NCI-H526 (cell line): ENCODE measurements around the gene NTRK2.

Experiments used
- DNase-seq, 2 experiments: peaks; one replicate each; lab custom pipeline; 2025; lab: John Stamatoyannopoulos, UW

Gene NTRK2

DNA sequence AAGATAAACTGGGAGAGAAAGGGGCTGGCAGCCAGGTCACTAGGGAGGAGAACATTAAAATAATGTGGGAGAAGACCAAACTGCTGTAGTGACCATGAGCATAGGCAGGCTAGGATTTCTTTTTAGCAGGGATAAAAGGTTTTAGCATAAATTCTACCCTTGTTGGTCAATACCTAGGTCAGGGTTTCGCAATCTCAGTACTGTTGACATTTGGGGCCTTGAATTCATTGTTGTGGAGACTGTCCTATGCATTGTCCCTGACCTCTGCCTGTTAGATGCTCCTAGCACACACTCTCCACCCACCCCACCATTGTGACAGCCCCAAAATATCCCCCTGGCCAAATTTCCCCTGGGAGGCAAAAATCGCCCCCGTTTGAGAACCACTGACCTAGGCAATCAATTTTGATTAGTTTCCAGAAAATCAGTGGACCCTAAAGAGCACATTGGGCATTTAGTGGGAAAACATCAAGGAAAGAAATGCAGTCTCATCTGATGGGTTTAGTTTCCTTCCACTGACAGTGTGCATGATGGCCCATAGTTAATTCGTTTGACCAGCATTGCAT lies 181.4 kb downstream of the NTRK2 start:
- DNase-seq, result no peak

DNA sequence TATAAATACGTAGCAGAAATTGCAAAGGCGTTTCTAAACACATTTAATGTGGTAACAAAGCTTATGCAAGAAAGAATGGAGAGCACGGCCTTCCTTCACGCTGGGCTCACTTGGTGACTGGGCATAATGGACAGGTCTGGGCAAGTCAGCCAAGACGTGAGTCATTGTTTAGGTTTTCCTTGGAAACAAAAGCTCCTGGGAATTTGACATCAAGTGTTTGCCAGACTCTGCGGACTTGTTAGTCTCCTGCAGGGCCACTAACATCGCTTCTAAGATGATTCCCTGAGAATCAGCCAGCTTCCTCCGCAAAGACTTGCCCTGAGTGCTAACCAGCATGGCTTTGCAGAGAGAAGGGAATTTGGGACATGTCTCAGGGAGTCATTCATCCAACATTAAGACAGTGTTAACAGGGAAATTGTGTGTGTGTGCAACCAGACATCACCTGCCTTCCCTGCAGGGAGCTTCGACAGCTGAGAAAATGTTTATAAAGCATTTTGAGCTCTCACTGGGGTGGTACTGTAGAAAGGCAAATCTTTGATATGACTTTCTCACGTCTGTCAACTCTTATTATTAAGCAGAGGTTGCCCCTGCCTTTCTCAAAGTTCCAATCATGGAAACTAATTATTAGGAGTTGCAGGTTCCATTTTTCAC lies 182.5 kb downstream of the NTRK2 start:
- no peak for DNase-seq

DNA sequence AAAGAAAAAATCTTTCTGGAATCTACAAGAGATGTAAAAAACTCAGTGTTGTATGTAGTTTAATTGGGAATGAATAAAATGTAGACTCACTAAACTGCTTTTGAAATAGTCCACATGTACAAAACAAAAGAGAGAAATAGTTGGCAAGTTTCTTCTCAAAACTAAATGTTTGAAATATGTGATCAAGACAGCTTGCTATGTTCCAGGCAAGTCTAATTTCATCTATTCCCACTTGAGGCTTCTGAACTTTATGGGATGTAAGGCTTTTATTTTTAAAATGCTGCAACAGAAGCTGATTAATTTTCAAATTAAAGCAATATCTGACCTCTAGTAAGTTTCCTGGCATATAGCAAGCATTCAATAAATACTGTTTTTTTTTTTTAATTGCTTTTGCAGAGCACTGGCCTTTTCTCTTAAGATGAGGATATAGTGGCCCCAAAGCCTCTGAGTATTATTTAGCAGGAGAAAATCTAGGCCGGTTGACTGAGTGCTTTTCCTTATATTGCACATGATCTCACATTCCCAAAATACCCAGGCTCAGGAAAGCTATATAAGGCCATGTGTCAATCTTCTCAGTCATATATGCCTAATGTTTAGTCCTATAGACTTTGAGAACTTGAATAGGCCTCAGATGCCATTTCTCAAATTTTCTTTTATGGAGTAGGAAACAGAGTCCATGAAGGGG lies 183.2 kb downstream of the NTRK2 start:
- DNase-seq, result no peak

DNA sequence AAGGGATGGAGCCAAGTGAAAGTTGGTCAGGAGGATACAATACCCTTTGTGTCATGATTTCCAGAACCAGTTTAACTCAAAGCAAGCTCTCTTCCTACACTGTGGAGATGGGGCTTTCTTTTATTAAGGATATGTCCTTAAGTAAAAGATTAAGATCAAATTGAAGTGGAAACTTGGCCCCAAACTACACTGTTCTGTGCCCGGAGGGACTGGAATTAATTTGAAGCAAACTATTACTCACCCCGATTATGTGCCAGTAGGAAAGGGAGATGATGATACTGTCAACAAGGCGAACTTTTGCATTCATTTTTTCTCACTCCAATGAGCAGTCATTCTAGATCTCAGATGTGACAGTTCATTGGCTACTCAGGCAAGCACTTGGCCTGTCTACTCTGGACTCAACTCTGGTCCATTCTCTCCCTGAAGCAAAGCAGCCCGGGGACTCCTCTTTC lies 186.7 kb downstream of the NTRK2 start:
- DNase-seq, result no peak

DNA sequence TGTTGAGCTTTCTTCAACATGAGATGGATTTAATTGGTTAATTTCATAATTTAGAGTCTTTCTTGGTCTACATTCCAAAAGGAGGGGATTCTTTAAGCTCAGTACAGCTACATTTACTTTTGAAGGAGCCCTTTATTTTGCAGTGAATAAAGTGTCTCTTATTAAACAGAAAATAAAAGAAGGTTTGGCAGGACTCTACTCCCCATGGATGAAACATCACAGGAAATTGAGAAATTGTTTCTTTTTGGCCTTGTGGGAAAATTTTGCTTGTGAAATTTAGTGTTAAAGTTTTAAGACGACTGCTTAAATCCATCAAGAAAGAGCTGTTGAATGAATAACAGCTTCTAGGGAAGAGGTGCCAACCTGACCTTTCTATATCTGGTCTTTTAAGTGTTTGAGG lies 187.7 kb downstream of the NTRK2 start:
- DNase-seq, result no peak

DNA sequence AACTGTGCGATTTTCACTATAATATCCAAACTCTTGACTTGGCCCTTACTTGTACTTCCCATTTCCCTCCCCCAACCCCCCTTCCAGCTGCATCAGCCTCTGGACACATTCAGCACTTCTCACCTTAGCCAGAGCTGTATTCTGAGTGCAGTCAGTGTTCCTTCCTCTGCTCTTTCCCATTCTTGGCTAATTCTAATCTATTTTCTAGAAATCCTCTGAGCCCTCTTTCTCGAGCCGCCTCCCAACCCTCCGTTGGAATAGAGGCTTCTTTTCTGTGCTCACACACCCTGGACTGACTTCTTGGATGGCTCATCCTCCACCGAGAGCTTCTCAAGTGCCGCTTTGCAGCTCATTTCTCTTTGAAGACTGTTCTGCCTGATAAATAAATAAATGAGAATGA lies 188.8 kb downstream of the NTRK2 start:
- no peak for DNase-seq

DNA sequence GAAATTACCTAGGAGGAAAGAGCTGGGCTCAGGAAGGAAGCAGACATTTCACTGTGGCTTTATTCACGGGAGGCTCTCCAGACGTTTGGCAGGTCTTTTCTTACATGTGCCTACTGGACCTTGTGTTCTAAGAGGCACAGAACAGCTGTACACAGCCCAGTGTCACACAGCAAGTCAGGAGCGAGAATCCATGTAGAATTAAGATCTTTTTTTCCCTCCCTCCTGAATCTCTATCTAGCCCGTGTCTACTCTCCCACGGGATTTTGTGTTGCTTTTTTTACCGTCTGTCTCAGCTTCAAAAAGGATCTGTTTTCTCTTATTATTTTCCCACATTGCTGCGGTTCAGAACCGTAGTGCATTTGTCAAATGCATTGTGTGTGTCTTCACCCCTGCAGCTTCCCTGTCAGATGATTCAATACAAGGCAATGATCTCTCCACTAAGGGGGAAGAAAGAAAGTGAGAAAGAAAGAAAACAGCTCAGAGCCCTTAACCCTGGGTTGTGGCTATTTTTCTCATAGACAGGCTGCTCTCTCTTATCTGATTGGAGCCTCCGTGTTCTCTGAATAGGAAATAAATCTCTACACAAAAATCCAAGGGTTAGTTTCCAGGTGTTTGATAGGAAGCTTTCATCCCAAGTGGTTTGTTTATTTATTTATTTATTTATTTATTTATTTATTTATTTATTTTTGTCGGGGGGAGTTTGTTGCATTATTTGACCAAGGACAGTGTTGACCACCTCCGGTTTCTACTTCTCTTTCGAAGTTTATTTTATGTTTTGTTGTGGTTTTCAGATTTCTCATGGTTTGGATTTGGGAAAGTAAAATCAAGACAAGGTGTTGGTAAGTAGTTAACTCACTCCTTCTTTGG lies 191.0 kb downstream of the NTRK2 start:
- no peak for DNase-seq

DNA sequence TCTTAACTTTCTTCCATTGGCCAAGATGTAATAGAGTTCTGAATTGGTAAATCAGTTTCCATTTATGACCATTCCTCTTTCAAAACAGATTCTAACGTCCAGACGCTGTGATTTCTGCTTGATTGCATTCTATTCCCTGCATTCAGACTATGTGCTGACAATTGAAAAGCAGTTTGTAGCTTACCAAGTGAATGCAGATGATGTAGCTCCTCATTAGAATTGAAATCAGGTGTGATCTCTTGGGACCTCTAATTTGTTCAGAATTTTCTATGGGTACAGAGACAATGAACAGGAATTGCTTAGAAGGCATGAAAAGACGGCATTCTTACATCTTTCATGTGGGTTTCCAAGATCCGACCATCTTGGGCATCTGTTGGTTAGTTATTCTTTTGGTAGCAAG lies 191.9 kb downstream of the NTRK2 start:
- DNase-seq, result no peak

DNA sequence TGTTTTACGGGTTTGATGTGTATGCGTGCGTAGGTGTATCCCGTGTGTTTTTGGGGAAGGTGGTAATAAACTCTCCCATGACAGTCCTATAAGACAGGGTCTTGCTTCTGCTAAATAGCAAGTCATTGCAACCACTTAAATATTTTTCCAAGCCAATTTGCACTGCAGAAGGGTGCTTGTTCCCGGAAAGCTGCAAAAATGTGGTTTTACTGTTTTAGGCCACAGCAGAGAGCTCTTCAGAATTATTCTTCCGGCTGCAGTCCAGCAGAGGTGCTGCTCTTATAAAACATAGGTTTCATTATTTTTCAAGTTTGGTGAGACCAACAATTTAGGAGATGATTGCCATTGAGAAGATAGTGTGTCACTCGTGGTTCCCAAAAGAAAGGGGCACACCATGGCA lies 192.8 kb downstream of the NTRK2 start:
- no peak for DNase-seq

DNA sequence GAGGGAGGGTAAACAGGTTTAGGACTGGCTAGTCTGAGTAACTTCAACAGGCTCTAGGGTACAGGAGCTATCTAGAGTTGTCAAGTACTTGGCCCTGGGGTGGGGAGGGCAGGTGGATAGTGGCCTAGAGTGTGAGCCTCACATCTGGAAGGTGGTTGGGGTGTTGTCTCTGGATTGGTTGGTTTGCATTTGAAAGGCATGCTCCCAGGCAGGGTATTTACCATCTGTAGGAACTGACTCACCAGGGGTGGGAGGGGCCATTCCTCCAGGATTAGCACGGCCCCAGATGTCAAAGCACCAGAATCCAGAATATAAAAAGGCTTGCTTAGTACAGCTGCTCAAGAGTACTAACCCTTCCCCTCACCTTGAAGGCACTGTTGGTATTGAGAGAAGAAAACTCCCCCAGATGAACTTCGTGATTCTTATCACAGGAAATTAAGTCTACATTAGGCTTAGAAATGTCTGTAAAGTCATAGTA lies 193.3 kb downstream of the NTRK2 start:
- no peak for DNase-seq

DNA sequence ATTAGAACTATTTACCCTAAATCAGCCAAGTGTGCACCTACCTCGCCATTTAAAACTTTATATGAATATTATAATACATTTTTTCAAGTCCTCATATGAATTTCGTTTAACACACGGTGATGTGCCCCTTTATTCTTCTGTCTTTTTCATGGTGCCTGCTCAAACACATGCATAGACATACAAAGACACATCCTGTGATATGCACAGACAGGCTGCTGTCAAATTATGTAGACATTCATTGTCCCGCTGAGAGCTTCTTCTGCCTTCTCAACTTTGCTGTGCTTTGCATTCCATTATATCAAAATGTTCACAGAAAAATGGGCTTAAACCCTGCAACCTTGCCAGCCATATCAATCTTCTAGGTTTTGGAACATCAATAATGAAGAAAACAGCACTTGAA lies 193.8 kb downstream of the NTRK2 start:
- no peak for DNase-seq

DNA sequence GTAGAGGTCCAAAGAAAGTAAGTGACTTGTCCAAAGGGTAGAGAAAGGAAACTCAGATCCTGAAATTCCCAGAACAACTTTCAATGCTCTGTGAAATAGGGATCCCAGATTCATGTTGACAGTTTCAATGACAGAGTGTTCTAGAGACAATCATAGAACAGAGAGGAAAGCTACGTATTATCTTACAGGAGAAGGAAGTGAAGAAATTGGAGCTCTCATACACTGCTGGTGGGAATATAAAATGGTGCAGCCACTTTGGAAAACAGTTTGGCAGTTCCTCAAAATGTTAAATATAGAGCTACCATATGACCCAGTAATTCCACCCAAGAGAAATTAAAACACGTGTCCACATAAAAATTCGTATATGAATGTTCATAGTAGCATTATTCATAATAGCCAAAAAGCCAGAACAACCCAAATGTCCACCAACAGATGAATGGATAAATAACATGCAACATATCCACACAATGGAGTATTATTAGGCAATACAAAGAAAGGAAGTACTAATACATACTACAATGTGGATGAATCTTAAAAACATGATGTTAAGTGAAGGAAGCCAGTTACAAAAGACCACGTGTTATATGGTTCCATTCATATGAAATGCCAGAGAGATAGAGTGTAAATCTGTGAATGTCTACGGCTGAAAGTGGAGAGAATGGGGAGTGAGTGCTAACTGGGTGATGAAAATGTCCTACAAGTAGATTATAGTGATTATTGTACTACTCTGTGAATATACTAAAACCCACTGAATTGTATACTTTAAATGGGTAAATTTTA lies 197.1 kb downstream of the NTRK2 start:
- DNase-seq, result no peak

DNA sequence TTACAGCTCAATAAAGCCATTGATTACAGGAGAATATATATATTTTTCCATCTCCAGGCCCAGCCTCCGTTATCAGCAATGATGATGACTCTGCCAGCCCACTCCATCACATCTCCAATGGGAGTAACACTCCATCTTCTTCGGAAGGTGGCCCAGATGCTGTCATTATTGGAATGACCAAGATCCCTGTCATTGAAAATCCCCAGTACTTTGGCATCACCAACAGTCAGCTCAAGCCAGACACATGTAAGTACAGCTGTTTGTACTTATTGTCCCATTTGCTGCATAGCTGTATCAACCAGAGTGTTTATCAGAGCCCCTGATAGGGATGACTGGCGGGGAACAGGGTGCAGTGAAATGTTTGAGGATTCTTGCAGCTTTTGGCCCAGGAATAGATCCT lies 197.7 kb downstream of the NTRK2 start:
- DNase-seq, result no peak

DNA sequence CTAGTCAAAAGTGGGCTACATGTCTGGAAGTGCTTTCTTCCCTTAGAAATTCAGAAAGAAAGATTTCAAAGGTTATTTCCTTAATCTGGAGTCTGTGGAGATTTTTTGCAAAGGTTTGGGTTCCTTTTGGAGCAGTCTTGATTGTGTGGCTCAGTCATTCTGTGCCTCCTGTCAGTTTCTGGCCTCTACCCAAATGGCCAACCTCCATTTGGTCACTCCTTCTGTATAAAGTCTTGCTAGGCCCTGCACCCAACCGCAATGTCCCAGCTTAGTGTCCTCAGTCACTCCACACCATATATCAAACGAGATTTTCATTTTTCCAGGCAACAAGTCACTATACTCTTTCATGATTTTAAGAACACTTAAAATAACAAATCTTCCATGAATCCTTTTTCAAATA lies 199.6 kb downstream of the NTRK2 start:
- DNase-seq, result no peak

DNA sequence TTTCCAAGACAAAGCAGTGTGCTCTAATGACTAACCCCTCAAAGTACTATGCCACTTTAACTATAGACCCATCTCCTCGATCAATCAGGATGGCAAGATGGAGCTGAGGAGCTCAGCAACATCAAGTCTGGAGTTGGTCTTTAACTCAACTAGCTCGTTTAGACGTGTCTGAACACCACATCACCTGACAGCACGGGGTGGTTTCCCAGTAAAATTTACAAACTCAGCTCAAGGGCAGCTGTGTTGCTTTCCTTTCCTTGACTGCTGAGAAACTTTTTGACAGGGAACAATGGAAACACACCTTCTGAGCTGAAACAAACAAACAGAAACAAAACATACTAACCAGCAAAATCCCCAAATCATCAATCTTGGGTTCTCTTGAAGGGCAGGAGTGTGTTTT lies 202.5 kb downstream of the NTRK2 start:
- no peak for DNase-seq

DNA sequence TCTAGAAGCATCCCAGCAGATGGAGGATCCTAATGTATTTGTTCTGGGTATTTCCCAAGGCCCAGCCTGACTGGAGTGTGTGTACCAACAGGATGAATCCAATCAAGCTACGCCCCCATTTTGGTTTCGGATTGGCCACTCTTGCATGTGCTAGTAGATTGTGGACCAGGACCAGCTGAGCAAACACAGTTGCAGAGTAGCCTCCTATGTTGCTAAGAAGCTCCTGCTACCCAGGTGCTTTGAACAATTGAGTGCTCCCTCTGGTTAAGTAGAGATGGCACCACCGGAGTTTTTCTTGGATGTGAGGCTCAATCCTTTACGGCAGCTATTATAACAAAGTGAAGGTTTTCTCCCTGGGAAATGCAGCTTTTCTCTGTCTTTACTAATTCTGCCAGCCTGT lies 204.5 kb downstream of the NTRK2 start:
- no peak for DNase-seq

DNA sequence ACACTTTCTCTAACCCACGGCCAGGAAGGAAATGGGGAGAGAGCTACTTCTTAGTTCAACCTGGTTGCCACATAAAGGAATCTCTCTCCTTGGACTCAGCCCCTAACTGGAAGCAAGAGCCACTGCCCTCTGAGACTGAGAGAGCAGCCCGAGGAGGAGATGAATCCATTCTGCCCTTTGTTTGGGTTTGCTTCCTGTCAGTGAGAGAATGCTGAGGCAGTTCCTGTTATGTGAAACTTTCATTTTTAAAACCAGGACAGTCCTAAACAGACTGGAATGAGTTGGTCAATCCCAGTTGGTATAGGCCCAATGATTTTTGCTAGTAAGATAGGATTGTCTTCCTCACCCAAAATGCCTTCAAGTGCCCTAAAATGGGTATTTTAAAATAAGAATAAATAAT lies 205.1 kb downstream of the NTRK2 start:
- DNase-seq, result no peak

DNA sequence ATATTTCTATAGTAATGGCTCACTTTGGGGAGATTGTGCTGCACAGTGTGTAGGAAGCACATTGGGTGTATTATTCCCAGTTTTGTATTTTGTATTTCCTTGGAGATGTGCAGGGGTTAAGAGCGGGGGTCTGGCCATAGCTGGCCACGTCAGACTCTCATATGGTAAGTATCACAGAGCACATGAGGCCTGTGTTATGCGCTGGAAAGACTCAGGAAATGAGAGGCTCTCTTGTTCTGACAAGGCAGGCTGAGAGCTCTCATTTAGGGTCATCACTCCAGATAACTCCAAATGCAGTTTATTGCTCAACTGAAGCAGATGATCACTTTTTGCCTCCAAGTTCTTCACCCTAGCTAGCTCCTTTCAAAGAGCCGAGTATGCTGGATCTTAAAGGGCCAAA lies 205.7 kb downstream of the NTRK2 start:
- no peak for DNase-seq

DNA sequence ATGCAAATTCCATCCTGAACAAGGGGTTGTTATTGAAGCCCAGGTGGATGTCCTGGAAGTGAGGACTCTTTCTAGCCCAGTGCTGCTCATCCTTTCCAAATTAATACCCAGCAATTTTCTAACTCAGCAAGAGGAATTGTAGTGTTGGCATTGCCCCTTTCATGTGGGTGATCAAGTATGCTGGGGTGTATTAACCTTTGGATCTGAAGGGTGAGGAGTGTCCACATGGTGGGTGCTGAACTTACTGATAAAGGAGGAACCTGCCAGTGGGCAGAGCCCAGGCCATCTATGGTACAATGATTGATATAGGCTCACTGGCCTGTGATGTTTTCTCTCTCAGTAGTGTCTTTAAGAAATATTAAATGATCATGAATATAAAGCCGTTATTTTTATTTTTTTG lies 210.1 kb downstream of the NTRK2 start:
- DNase-seq, result no peak

DNA sequence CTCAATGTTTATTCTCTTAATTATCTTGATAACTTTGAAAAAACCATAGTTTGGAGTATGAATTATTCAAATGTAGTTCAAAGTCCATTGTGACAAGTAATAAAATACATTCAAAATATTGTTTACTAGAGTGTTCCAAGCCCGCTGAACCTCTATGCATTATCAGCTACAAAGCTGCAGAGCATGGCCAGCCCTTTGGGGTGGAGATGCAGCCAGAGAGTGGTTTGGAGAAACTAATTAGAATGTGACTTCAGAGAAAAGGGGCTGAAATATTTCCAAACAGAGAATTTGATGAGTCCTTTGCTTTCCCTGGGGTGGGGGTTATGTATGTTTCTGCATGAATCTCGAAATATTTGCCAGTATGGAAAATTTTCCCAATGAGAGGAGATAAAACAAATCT lies 211.3 kb downstream of the NTRK2 start:
- DNase-seq, result peak; percentile 62 to 75

DNA sequence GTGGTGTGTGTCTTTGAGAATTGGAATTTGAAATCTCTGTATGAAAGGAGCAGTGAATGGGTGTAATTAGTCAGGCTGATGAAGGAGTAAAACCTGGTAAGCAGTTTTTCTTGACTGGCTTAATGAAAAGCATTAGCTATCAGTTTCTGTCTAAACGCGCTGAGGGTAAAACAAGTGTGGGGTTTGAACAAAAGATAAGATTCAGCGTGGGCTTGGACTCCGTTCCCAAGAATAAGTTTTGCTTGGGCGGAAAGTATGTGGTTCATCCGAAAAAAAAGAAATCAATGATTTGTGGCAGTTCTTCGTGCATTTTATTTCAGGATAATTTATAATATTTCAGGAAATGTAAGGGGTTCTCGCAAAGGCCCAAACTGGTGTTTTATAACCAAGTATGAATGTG lies 217.3 kb downstream of the NTRK2 start:
- DNase-seq, result no peak

DNA sequence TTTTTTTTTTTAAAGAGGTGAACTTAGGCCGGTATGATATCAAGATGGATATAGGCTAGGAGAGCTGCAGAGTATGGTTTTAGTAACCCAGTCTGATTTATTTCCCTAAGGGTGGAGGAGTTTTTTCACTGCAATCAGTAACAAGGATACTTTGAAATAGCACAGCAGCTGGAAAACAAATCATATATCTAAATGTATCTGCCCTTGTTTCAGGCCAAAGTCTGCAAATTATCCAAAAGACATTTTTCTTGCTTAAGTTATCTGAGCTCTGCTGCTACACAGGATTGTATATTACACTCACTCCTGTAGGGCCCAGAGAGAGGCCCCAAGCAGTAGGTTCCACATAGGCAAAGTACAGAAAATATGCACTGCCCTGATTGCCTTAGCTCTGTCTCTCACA lies 222.4 kb downstream of the NTRK2 start:
- DNase-seq, result no peak
